Measurements from ENCODE around the gene BLTP1.

GRCh38 chr4:122170775-122171174 lies 18.6 kb downstream of the BLTP1 start:
- TF ChIP-seq CTCF (IDR thresholded peaks at IDR 0.05) = no peak
- no peak for TF ChIP-seq ZFX (IDR thresholded peaks at IDR 0.05; ENCODE audit: borderline replicate concordance)
